Gastrocnemius medialis (tissue), 4 donors: ENCODE measurements around the gene USP9Y. TPM values are rescaled to one million over a fixed set of nuclear protein-coding genes. Genes with fewer than 3 reads are reported as not detected.
A peak's percentile ranks its signal among the peaks of the same experiment; 100 is the strongest.

Source experiments
- ATAC-seq, 2 donors: fragments of 150-250 bp; one replicate each; pipeline ENCODE4 v1.9.1; 2016
- DNase-seq, 2 donors: peaks; one replicate each; pipeline ENCODE4 v3.0.0-alpha.2; 2019
- H3K27ac ChIP-seq, 4 donors: fragments of 200-600 bp; sonication (generic); 1 replicate in 1 of 4; 2 replicates in 3 of 4; pipeline ENCODE4 v1.5.1; 2016 to 2018; ENCODE audit warnings: mild to moderate bottlenecking in 2 of 4, moderate library complexity in 1 of 4
- H3K27me3 ChIP-seq, 3 donors: fragments of 200-600 bp; sonication (generic) in 2 of 3; 1 replicate in 1 of 3; 2 replicates in 2 of 3; pipeline versions ENCODE4 v1.5.1 to v1.6.0; 2016 to 2019; ENCODE audit warnings: mild to moderate bottlenecking in 1 of 3, moderate library complexity in 1 of 3
- H3K36me3 ChIP-seq, 2 donors: fragments of 200-600 bp; sonication (generic) in 1 of 2; one replicate each; pipeline ENCODE4 v1.5.1; 2017 to 2018
- H3K4me1 ChIP-seq, 2 donors: fragments of 200-600 bp; sonication (generic) in 1 of 2; one replicate each; pipeline ENCODE4 v1.5.1; 2016 to 2017; ENCODE audit warnings: mild to moderate bottlenecking in 2 of 2
- H3K4me3 ChIP-seq, 4 donors: fragments of 200-600 bp; sonication (generic) in 3 of 4; 1 replicate in 1 of 4; 2 replicates in 3 of 4; pipeline ENCODE4 v1.5.1; 2016 to 2019; ENCODE audit warnings: mild to moderate bottlenecking in 2 of 4
- H3K9me3 ChIP-seq, 3 donors: fragments of 200-600 bp; sonication (generic) in 2 of 3; 1 replicate in 1 of 3; 2 replicates in 2 of 3; pipeline ENCODE4 v1.5.1; 2016 to 2019
- CTCF ChIP-seq, 5 experiments: fragments of 450-650 bp in 3 of 5; fragments of 200-600 bp in 2 of 5; sonication (generic) in 2 of 5; IDR thresholded peaks in 4 of 5; conservative IDR thresholded peaks in 1 of 5; 1 replicate in 4 of 5; 2 replicates in 1 of 5; pipeline ENCODE4 v1.5.1; 2016 to 2019; ENCODE audit warnings: antibody characterized with exemption in 5 of 5, mild to moderate bottlenecking in 3 of 5, moderate library complexity in 3 of 5
- POLR2A ChIP-seq, 2 donors: fragments of 450-650 bp; IDR thresholded peaks; one replicate each; pipeline ENCODE4 v1.6.1; 2017; ENCODE audit warnings: antibody characterized with exemption in 2 of 2, mild to moderate bottlenecking in 2 of 2, moderate library complexity in 2 of 2
- in situ Hi-C, 4 donors: fragments of 200-750 bp; cut with MboI; loops; one replicate each; pipeline versions ENCODE4 v1.15.0 to v1.8.0; 2017; ENCODE audit warnings: low sequenced_read_pairs in 4 of 4
- intact Hi-C: fragments of 100-400 bp; cut with DNase I; formaldehyde crosslinking; loops from one replicate; pipeline ENCODE4 v1.15.1; 2023; ENCODE audit warnings: low total_unique reads
- total RNA-seq, 4 donors: library from RNA; depleted of rRNA; stranded (reverse); fragments of >200 nt; gene quantifications; one replicate each; pipeline versions ENCODE4 v1.1.0 to v1.2.3, GENCODE V29; 2016

The USP9Y gene
- total RNA-seq, 4 donors from 2014 or later: 6.7 to 14.3 TPM; not detected in 2

- Histone ChIP-seq H3K27ac (no peak overlapping the region), H3K36me3 (no peaks in the 10 kb centered on the region), H3K4me1 (no peaks in the 10 kb centered on the region), H3K9me3 (no peaks in the 10 kb centered on the region), H3K4me3 (no peak overlapping the region), H3K27me3 (no peaks in the 10 kb centered on the region)
- intact Hi-C loops (no loop called here), in situ Hi-C loops (no loop called here)
- no peak for DNase-seq
- no peak for TF ChIP-seq POLR2A (IDR thresholded peaks at IDR 0.05)
- TF ChIP-seq CTCF (IDR thresholded peaks at IDR 0.05 in 4 of 5, conservative IDR thresholded peaks at IDR 0.05 in 1 of 5): no peak
- no peak for ATAC-seq
Observed at GRCh38 chrY:12710460-12710859, 9.4 kb downstream of the USP9Y start.

DNA sequence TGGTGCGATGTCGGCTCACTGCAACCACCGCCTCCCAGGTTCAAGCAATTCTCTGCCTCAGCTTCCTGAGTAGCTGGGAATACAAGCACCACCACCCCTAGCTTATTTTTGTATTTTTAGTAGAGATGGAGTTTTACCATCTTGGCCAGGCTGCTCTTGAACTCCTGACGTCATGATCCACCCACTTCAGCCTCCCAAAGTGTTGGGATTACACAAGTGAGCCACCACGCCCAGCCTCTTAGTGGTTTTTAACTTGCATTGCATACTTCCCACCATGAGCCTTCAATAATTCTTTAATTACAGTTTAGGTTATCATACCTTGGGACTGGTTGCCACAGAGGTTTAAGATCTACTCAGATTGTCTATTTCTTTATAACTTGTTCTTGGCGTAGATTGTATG lies 14.3 kb downstream of the USP9Y start:
- DNase-seq: no peak
- H3K4me1 ChIP-seq: no peaks in the 10 kb centered on the region
- no peaks in the 10 kb centered on the region for H3K36me3 ChIP-seq
- in situ Hi-C loops: no loop called here
- no peak for ATAC-seq
- TF ChIP-seq POLR2A (IDR thresholded peaks at IDR 0.05) (no peak), CTCF (IDR thresholded peaks at IDR 0.05 in 4 of 5, conservative IDR thresholded peaks at IDR 0.05 in 1 of 5) (no peak)
- no peak overlapping the region for H3K4me3 ChIP-seq
- H3K27me3 ChIP-seq: no peaks in the 10 kb centered on the region
- no peaks in the 10 kb centered on the region for H3K9me3 ChIP-seq
- intact Hi-C loops: no loop called here
- no peak overlapping the region for H3K27ac ChIP-seq

DNA sequence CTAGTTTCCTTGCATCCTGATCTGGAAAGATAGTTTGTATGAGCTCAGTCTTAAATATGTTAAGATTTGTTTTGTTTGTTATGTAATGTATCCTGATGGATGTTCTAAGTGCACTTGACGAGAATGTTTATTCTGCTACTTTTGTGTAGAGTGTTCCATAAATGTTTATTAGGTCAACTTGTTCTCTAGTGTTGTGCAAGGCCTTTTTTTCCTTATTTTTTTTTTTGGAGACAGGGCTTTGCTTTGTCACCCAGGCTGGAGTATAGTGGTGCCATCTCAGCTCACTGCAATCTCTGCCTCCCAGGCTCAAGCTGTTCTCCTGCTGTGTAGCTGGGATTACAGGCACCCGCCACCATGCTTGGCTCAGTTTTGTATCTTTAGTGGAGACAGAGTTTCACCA lies 28.7 kb downstream of the USP9Y start:
- Histone ChIP-seq H3K27me3 (no peaks in the 10 kb centered on the region), H3K4me3 (no peak overlapping the region), H3K36me3 (no peaks in the 10 kb centered on the region), H3K9me3 (no peaks in the 10 kb centered on the region), H3K27ac (peak overlapping the region in 2 of 4 donors; percentile 31 to 64), H3K4me1 (peaks cover 0 to 5% of the 10 kb centered on the region in 2 donors)
- in situ Hi-C loops (no loop called here), intact Hi-C loops (no loop called here)
- ATAC-seq (peak; percentile 53 to 88), DNase-seq (peak; percentile 1 to 27)
- no peak for TF ChIP-seq CTCF (IDR thresholded peaks at IDR 0.05 in 4 of 5, conservative IDR thresholded peaks at IDR 0.05 in 1 of 5)
- TF ChIP-seq POLR2A (IDR thresholded peaks at IDR 0.05): no peak

DNA sequence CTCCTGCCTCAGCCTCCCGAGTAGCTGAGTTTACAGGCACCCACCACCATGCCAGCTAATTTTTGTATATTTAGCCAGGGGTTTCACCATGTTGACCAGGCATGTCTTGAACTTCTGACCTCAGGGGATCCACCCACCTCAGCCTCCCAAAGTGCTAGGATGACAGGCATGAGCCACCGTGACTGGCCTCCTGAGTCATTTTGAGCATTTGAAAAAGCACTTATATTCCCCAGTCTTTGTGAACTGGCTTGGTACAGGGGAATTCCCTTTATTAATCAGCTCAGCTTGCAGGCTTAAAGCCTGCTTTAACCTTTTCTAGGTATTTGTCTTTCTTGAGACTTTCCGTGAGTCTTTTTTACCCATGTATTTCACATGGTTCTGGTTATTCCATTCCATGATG lies 32.6 kb downstream of the USP9Y start:
- ATAC-seq: no peak
- intact Hi-C loops: no loop called here
- Histone ChIP-seq H3K27me3 (no peaks in the 10 kb centered on the region), H3K4me1 (peaks cover 0 to 5% of the 10 kb centered on the region in 2 donors), H3K27ac (peak overlapping the region in 2 of 4 donors; percentile 16 to 43), H3K36me3 (no peaks in the 10 kb centered on the region), H3K4me3 (no peak overlapping the region), H3K9me3 (no peaks in the 10 kb centered on the region)
- DNase-seq: no peak
- in situ Hi-C loops: no loop called here
- TF ChIP-seq POLR2A (IDR thresholded peaks at IDR 0.05) (no peak), CTCF (IDR thresholded peaks at IDR 0.05 in 4 of 5, conservative IDR thresholded peaks at IDR 0.05 in 1 of 5) (no peak)

DNA sequence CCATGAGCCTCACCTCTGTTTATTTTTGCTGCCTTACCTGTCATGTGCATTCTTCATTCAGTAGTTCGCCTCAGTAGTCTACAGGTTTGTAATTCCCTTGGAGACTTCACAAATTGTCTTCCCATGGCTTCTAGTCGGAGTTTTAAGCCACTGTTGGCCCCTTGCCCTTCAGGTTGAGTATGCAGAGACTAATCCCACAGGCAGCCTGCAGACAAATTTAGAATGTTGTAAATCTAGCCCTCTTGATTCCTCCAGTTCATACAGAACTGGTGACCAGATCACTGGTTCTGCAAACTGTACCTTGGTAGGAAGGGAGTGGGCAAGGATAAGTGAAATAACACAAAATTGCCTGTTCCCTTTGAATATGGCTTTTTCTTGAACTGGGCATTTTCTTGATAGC lies 33.0 kb downstream of the USP9Y start:
- peaks cover 0 to 5% of the 10 kb centered on the region in 2 donors for H3K4me1 ChIP-seq
- no peaks in the 10 kb centered on the region for H3K36me3 ChIP-seq
- H3K4me3 ChIP-seq: no peak overlapping the region
- ATAC-seq (peak; percentile 61 to 63), DNase-seq (no peak)
- peak overlapping the region in 2 of 4 donors; percentile 16 to 43 for H3K27ac ChIP-seq
- H3K27me3 ChIP-seq: no peaks in the 10 kb centered on the region
- TF ChIP-seq CTCF (IDR thresholded peaks at IDR 0.05 in 4 of 5, conservative IDR thresholded peaks at IDR 0.05 in 1 of 5) (no peak), POLR2A (IDR thresholded peaks at IDR 0.05) (no peak)
- no peaks in the 10 kb centered on the region for H3K9me3 ChIP-seq
- intact Hi-C loops: no loop called here
- in situ Hi-C loops: no loop called here
